HK-2 (cell line): ENCODE data around the gene PML.

Experiments
- DNase-seq: peaks from one replicate; pipeline ENCODE4 v3.0.0-alpha.2; 2018; ENCODE audit not compliant: unreplicated experiment

PML gene

GRCh38 chr15:73985101-73985873, 9.2 kb upstream of the PML start:
- DNase-seq = no peak

- DNase-seq = no peak
Measured at GRCh38 chr15:73986055-73986775, 8.3 kb upstream of the PML start.

GRCh38 chr15:73986776-73987056, 7.8 kb upstream of the PML start:
- DNase-seq = no peak

GRCh38 chr15:73987250-73987649, 7.3 kb upstream of the PML start:
- DNase-seq = no peak

- DNase-seq = peak; percentile 70
Measured at GRCh38 chr15:73987681-73988444, 6.7 kb upstream of the PML start.

- DNase-seq = no peak
Measured at GRCh38 chr15:73988445-73988969, 6.0 kb upstream of the PML start.

GRCh38 chr15:73989001-73989798, 5.3 kb upstream of the PML start:
- DNase-seq = no peak

GRCh38 chr15:73990250-73991005, 4.1 kb upstream of the PML start:
- no peak for DNase-seq

- DNase-seq = peak; percentile 34
Measured at GRCh38 chr15:73991260-73991659, 3.3 kb upstream of the PML start.

GRCh38 chr15:73991726-73992593, 2.6 kb upstream of the PML start, which contains the start of gene STOML1:
STOML1 (minus strand) TSS chr15:73992295; CDS start chr15:73992223, 72 bp downstream.
- DNase-seq = peak; percentile 90

GRCh38 chr15:73992594-73992898, 2.0 kb upstream of the PML start:
- no peak for DNase-seq

- no peak for DNase-seq
Measured at GRCh38 chr15:73993211-73993994, 1.1 kb upstream of the PML start.

GRCh38 chr15:73994912-73995622, 551 bp downstream of the PML start:
- DNase-seq = no peak

GRCh38 chr15:73996267-73996666, 1.8 kb downstream of the PML start:
- DNase-seq = no peak

- DNase-seq = no peak
Measured at GRCh38 chr15:73996939-73997338, 2.4 kb downstream of the PML start.

GRCh38 chr15:73997986-73998385, 3.5 kb downstream of the PML start:
- no peak for DNase-seq

- no peak for DNase-seq
Measured at GRCh38 chr15:74006774-74007639, 12.5 kb downstream of the PML start.
